GM18508 (cell line): ENCODE data around the gene KCNIP1.

Experiments used
- ATAC-seq: cut with Tn5 transposase; IDR thresholded peaks from one replicate; pipeline ENCODE4 v1.9.1; 2021; ENCODE audit warnings: moderate number of reproducible peaks; ENCODE audit not compliant: insufficient read depth, unreplicated experiment

The KCNIP1 gene

DNA sequence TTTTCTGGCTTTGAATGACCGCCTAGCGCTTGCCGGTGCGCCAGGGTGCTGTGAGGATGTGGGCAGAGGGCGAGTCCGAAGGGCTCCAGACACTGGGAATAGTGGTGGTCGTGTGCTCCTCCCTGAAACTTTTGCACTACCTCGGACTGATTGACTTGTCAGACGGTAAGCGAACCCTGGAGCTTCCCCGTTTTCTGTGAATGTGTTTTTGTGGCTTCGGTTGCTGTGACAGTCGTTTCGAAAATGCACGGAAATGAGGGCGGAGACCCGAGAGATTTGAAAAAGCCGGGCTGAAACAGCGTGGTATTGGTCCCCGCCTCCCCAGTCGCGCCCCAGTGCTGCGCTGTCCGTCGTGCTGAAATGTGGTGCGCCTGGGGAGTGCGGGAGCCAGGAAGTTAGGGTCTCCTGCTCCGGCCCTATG is 177.2 kb downstream of the KCNIP1 start:
- ATAC-seq: no peak

DNA sequence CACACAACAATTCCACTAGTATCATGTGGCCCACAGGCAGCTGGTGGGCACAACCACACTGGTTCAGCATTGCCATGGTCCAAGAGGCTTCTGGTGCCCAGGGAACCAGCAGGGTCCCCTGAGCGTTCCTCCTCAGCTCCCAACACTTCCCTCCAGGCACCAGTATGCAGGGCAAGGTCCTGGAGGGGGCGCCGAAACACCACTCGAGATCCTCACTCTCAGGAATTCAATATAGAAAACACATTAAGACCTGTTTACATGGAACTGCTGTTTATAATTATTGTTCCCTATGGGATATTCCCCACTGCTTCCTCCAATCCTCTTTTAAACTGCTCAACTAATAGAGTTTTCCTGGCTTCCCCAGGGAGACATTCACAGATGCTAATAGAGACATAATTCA is 187.8 kb downstream of the KCNIP1 start:
- ATAC-seq: no peak

DNA sequence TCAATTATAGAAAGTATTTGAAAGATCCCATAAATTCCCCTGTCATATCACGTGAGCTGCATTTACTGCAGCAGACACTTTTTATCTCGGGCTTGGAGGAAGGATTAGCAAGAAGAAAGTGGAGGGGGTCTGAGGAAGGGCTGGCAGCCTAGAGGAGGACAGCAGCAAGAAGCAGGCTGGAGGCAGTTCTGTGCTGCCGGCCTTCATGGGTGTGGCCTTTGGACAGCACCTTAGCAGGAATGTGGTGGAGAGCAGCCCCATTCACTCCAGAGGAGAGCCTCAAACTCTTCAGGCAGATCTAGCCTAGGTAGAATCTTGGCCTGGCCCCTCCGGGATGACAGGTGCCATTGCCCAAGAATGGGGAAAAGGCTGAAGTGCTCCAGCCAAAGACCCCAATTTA is 189.9 kb downstream of the KCNIP1 start:
- no peak for ATAC-seq

DNA sequence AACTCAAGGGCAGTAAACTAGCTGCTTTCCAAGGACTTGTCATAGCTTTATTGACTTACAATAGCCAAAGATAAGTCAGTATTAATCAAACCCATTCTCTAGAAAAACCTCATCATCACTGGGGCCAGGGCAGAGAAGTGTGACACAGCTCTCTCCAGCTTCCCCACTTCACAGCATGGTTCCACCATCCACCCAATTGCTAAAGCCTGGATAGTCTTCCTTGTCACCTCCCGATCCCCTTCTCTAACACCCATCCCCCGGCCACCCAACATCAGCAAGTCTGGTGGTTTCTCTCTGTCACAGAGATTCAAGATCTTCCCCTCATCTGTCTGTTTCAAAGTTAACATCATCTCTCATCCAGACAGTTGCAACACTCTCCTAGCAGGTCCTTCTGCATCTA is 191.1 kb downstream of the KCNIP1 start:
- ATAC-seq: no peak

DNA sequence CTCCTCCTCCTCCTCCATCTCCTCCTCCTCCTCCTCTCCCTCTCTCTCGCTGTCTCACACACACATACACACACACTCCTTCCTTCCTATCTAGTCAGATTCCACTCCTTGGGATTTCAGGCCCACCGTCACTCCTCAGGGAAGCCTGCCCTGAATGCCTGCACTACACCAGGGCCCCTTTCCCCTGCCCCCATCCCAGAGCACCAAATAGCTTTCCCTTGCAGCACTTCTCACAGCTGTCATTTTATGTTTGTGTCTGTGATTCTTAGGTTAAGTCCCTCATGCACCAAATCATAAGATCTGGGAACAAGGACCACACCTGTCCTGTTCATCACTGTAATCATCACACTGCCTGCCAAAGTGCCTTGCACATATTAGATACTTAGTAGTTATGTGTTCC is 193.2 kb downstream of the KCNIP1 start:
- ATAC-seq: no peak

DNA sequence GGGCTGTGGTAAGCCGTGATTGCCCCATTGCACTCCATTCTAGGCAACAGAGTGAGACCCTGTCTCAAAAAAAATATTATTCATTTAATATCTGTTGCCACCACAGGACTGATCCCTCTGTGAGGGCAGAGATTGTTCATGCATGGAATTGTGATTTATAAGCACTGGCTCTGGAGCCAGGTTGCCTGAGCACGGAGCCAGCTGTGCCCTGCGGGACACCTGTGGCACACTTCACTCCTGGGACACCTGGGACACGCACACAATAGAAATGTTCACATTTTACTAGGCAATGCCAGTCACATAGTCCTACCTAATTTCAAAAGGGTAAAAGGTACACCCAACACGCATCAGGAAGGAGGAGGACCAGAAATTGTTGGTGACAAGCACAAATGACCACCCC is 196.7 kb downstream of the KCNIP1 start:
- no peak for ATAC-seq

DNA sequence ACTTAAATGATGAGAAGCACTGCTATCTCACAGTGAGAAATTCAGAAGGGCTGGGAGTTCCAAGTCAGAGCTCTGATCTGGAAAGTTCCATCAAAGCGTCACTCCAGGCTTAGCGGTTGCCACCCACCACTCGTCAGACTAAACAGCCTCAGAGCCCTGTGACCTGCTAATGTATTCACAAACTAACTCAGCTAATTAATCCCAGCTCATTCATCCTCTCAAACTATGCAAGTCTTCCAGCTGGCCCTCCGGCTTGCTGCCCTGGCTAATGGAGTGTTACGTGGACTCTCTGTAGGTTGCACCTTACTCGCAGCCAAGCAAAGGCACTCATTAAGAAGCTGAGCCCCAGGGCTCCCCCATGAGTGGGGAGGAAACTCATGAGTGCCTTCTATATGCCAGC is 197.5 kb downstream of the KCNIP1 start:
- no peak for ATAC-seq

DNA sequence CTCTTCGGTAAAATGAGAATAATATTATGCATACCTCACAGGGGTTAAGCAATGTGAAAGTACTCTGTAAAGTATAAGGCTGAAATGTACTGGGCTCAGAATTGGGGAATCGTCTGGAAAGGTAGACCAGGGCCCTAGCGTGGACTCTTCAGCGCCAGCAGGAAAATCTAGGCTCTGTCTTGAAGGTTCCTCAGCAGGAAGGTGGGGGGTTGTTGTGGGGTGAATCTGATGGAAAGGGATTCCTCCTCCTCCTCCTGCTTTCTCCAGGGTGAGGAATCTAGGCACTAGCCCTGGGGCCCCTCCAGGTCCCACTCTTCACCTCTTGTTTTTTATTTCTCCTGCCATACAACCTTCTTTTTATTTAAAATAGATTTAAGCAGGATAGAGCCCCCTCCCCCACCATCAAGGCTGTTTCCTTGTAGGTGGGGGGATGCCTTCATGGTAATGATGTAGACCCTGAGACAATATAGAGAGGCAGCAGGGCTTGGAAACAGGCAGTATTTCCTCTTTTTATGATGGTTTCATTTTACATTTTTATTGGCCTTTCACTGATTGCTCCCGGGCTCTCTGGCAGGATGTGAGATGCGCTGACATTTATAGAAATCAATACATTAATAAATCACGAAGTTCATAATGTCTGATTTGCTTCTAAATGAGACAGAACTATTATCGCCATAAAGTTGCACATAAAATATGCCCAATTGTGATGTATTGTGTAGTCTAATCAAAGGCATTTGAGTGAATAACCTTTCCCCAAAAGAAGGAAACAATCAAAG is 200.8 kb downstream of the KCNIP1 start:
- no peak for ATAC-seq

DNA sequence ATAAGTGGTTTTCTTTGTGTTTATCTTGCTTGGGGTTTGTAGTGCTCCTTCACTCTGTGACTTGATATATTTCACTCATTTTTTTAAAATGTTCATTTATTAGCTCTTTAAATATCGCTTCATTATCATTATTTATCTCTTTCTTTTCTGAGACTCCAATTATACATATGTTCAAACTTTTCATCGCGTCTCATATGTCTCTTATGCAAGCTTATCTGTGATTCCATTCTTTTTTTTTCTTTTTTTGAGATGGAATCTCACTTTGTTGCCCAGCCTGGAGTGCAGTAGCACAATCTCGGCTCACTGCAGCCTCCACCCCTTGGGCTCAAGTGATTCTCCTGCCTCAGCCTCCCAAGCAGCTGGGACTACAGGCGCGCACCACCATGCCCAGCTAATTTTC is 205.8 kb downstream of the KCNIP1 start:
- no peak for ATAC-seq

DNA sequence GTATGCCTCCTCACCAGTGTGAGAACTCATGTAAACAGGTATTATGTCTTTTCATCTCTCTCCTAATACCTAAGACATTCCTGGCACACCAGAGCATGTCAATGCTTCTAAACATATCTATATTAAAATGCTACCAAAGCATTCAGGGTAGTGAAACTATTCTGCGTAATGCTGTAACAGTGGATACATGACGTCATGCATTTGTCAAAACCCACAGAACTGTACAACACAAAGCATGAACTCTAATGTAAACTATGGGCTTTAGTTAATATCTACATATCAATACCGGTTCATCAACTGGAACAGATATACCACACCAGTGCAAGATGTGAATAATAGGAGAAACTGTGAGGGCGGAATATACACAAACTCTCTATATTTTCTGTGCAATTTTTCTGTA is 207.5 kb downstream of the KCNIP1 start:
- no peak for ATAC-seq

DNA sequence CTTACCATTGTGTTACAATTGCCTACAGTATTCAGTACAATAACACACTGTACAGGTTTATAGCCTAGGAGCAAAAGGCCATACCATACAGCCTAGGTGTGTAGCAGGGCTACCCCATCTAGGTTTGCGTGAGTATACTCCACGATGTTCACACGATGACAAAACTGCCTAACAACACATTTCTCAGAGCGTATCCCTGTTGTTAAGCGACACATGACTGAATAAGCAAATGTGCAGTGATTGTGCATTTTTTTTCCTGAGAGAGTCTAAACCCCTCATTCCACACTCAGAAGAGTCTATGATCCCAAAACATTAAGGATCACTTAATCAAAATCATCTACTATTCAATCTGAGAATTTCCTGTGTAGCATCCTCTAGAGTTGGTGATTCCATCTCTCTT is 211.3 kb downstream of the KCNIP1 start:
- no peak for ATAC-seq

DNA sequence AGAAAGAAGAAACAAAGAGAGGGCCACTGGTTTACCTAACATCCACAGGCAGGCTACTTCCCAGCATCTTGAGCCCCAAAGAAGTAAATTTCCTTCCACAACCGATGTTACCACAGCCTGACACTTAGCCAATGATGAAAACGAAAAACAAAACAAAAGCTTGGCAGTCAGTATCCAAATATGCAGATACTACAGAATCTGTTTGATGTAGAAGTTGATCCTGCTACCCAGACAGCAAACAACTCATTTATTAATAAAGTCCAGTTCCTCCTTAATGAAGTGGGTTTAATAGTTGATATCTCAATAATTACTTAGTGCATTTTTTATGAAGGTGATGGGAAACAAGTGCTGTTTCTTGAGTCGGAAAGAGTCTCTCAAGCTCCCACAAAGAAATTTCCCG is 212.6 kb downstream of the KCNIP1 start:
- no peak for ATAC-seq

DNA sequence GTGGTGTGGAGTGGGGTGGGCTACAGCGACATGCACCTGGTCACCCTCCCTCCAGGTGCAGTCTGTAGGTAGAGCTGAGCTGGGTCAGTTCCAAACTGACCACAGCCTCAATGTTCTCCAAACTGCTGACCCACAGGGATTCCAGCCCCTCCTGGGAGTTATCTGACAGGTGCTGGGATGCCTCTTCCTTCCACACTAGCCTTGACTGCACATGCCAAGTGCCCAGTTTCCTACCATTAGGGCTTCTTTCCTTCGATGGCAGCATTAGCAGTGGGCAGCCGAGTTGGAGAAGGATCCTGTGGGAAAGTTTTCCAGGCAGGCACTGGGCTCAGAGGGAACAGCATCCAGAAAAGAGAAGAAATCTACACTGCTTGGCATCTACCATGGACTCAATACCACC is 215.7 kb downstream of the KCNIP1 start:
- ATAC-seq: no peak

DNA sequence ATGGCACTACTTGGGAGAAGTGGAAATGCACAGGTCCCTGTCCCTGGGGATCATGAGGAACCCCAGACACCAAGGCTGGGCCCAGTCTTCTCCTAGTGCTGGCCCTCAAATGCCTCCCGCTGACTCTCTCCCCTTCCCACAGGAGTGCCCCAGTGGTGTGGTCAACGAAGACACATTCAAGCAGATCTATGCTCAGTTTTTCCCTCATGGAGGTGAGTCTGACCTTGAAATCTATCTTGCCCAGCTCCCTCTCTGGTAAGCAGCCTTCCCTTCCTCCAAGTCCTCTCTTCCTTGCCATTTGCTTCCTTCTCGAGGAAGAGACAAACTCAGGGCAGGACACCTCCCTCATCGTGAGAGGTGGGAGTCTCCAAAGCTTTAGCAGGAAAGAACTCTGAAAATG is 216.4 kb downstream of the KCNIP1 start:
- no peak for ATAC-seq

DNA sequence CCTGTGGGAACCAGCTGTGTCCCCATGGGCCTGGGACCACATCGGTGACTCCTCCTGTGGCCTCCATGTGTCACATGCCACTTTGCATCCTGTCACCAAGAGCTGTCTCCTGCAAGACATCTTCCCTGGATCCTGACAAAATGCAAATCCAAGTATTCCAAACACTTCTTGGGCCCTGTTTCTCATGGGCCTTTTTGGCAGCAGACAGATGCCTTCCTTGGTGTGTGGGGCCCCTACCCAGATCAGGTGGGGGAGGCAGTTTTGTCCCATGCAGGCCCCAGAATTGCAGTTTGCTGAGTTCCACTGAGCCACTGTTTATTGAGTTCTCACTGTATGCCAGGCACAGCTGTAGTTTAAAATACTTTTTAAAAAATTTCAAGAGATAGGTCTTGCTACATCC is 217.2 kb downstream of the KCNIP1 start:
- no peak for ATAC-seq

DNA sequence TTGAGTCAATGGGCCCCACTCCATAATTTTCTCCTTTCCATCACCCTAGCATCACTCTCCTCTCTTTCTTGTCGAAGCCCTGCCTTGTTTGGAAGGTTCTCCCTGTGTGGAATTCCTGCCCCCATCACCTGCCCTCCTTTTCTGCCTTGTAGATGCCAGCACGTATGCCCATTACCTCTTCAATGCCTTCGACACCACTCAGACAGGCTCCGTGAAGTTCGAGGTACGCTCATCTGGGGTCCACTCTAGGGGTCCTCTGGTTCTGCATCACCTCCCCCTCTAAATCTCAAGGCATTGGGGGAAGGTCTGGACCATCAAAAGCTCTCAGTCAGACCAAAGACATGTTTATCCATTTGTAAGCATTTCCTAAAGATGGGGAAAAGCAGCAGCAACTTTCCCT is 217.9 kb downstream of the KCNIP1 start:
- ATAC-seq: no peak

DNA sequence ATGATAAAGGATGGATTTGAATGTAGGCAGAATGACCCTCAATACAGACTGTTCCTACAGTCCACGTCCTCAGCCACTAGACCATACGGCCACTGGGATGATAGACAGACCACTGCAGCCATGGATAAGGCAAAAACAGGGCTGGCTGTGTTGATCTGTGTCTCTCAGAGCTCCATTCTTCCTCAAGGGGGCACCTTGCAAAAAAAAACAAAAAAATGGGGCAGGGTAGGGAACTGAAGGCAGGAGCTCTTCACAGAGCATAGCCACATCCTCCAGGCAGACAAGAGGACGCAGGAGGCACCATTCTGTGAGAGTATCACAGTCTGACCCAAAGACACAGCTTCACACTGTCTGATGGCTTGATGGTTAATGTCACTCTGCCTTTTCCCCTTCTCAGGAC is 218.5 kb downstream of the KCNIP1 start:
- ATAC-seq: no peak

DNA sequence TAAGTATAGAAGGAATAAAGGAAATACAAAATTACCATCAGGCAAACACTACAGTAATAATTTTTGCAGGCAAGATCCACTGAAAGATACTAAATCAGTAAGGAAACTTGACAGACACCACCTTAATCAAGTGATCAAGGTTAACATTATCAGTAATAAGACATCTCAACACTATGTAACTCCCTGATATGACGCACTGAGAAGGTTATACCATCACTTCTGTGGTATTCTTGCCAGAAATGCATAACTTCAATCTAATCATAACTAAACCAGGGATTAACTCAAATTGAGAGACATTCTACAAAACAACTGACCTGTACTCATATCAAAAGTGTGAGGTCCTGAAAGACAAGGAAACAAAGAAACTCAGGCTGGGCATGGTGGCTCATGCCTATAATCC is 227.2 kb downstream of the KCNIP1 start:
- ATAC-seq: no peak

DNA sequence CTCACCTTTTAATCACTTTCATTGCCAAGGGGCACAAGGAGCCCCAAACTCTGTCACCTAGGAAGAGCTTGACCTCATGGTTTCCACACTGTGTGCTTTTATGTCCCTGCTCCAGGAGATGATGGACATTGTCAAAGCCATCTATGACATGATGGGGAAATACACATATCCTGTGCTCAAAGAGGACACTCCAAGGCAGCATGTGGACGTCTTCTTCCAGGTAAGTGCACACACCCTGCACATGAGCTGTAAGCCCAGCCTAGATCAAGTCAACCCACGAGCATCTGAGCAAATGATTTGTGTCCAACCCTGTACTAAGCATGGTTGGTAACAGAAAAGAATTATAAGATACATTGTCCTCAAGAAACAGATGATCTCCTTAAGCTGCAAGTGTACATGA is 228.9 kb downstream of the KCNIP1 start:
- no peak for ATAC-seq

DNA sequence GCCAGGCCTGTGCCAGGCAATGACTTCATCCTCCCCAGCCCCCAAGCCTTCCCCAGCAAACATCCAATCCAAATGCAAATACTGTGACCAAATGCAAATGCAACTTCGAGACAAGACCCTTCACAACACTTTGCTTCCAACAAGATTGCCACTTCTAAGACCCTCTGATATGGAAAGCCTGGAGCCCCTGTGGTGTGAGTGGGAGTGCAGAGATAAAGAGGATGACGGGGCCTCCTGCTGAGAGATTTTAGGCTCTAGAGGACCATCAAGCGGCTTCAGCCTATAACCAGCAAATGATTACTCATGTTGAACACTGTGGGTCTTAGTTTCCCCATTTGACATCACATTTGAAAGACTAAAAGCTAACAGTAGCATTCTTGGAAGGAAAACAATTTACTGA is 233.1 kb downstream of the KCNIP1 start:
- no peak for ATAC-seq

DNA sequence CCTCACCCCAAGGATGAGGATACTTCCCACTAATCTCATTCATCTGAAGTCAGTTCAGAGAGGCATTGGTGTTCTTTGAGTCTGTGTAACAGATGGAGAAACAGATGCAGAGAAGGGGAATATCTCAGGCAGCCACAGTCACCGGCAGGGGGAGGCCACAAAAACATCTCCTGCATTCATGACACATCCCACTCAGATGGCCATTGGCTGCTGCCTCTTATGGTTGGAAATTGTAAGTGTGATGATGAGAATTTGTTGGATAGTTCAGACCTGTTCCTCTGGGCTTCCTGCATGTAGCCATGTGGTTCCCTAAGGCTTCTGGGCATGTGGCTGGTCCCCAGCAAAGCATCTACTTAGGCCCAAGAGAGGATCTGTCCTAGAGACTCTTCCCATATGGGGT is 233.8 kb downstream of the KCNIP1 start:
- ATAC-seq: no peak

DNA sequence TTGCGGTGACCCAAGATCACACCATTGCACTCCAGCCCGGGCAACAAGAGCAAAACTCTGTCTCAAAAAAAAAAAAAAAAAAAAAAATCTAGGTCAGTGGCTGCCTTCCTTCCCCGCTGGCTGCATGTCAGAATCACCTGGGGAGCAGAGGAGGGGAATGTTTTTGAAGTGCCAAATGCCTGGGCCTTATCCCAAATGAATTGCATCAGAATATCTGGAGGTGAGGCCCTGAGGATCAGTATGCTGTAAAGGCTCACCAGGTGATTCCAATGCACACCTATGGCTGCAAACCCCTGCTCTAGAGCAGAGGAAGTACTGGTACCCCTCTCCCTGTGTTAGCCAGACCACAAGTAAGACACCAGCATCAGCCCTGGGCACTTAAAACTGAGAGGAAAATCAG is 235.0 kb downstream of the KCNIP1 start:
- no peak for ATAC-seq

DNA sequence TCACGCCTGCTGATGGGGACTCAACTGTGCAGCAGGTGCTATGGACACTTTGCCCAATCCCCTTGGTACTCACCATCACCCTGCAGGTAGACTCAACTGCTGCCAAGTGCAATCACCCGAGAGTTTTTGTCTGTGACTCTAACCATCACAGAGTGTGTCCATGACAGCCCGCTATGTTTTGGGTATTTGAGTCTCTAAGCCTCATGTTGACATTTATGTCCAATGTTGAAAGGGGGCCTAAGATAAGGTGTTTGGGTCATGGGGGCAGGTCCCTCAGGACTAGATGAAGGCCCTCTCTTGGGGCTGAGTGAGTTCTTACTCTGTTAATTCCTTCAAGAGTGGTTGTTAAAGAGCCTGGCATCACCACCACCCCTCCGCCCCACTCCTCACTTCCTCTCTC is 235.6 kb downstream of the KCNIP1 start:
- no peak for ATAC-seq
